GM12878 (cell line): ENCODE results near the gene STKLD1.
A peak's percentile ranks its signal among the peaks of the same experiment; 100 is the strongest.

Source experiments
- CHD1 ChIP-seq: IDR thresholded peaks from 2 replicates; pipeline ENCODE4 v1.6.1; 2012; ENCODE audit warnings: low read depth, low read length, improper control_type of control experiment
- IKZF1 ChIP-seq: fragments of 450-650 bp; conservative IDR thresholded peaks from 2 replicates; pipeline ENCODE4 v1.6.1; 2017; ENCODE audit warnings: antibody characterized with exemption, mild to moderate bottlenecking
- NBN ChIP-seq: fragments of 450-650 bp; IDR thresholded peaks from 2 replicates; pipeline ENCODE4 v1.6.1; 2016
- ZNF622 ChIP-seq: fragments of 450-650 bp; IDR thresholded peaks from 2 replicates; pipeline ENCODE4 v1.6.1; 2017; ENCODE audit warnings: mild to moderate bottlenecking, inconsistent platforms

DNA sequence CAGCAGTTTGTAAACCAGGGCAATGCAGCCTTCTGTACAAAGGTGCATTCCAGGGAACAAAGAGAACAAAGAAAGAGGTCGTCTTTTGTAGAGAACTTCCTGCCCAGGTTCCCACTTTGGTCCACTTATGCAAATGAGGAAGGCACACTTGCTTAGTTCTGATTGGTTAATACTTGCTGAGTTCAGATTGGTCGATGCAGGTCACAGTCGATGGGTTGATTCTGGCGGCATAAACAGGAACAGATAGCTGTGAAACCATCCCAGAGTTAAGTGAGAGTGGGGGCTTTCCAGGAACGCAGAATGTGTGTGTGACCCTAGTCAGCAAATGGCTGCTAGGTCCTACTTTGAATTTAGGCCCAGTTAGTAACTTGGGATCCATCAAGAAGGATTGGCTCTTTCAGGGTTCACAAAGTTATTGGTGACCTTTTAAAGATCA, 44.2 kb downstream of the STKLD1 start:
- peak; percentile 56; the same call in 1 of the 2 replicates for TF ChIP-seq IKZF1
- TF ChIP-seq ZNF622: no peak
- TF ChIP-seq NBN: no peak
- no peak for TF ChIP-seq CHD1
